ENCODE results near the gene CLASRP.
A peak's percentile ranks its signal among the peaks of the same experiment; 100 is the strongest.

Gene CLASRP

DNA sequence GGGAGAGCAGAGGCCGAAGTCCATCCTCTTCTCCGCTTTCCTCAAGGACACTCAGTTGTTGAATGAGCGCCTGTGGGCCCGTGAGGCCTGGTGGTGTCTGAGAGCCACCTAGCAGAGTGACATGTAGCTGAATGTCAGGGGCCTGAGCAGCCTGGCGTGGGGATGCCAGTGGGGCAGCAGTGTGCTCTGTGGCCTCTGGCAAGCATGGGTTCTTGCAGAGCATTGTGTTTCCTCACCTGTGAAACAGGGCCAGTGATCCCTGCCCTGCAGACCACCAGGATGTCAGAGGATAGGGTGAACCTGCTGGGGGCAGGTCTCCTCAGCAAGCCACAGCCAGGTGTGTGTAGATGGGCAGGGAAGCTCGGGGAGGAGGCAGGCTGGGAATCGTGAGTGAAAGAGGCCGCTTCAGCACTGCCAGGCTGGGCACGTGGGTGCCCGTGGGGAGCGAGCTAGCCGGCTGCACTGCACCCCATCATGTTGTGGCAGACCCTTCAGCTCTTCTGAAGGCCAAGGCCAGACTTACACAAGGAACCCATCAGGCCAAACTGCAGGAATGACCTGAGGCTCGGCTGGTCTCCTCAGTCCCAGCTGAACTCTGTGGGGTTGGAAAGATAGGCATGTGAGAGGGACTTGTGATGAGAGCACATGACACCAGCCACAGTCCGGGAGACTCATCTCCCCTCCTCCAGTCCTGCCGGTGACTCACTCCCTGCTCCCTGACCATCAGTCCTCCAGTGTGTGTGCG lies 59.1 kb downstream of the CLASRP start:
- Histone ChIP-seq H2AFZ (ENCODE audit: low read length, unreplicated experiment) (no peak overlapping the region), H3K36me3 (ENCODE audit: insufficient read depth, low read length) (no peaks in the 10 kb centered on the region), H3K27me3 (ENCODE audit: insufficient read depth, low read length) (no peaks in the 10 kb centered on the region), H3K27ac (ENCODE audit: low read depth, low read length) (peak overlapping the region; percentile 72), H3K79me2 (ENCODE audit: control insufficient read depth, insufficient read depth, low read length, unreplicated experiment) (peaks cover 92% of the 10 kb centered on the region), H3K4me3 (ENCODE audit: low read depth, low read length) (no peak overlapping the region), H3K4me1 (ENCODE audit: control insufficient read depth, insufficient read depth, low read length, unreplicated experiment) (peaks cover 27% of the 10 kb centered on the region)

DNA sequence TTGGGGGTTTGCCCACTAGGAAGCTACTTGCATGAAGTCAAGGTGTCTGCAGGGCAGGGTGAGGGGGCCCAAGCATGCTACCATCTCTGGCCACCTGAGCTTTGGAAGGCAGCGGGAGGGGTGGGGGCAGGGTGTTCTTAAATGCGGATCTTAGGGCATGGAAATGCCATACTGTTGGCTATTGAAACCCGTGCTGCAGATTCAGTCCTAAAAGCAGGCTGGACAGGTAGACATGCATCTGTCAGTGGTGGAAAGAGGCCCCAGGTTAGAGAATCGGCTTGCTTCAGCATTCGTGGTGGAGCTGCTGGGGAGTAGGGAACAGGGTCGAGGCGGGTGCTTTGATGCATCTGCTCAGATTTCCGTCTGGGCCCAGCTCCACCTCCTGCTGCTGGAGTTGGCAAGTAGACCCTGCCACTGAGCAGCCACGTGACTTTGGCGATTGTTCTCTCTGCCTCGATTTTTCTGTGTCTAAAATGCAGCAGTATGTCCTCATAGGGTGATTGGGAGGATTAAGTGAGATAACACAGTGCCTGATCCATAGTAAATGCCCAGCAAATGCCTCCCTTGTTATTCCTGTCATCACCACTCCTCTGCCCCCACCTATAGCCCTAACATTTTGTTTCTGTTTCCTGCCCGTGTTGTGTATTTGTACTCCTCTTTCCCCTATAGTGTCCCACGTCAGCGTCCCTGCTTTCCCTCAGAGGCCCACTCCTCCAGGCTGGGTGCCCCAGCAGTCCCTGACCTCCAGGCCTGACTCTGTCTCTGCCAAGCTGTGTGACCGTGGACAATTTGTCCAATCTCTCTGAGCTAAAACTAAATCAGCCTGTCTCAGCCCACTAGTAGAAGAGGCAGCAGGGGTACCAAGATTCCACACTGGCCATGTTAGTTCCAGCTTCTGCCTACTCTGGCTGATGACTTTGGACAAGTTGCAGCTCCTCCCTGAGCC lies 59.9 kb downstream of the CLASRP start:
- Histone ChIP-seq H3K27me3 (ENCODE audit: insufficient read depth, low read length) (no peaks in the 10 kb centered on the region), H3K79me2 (ENCODE audit: control insufficient read depth, insufficient read depth, low read length, unreplicated experiment) (peaks cover 88% of the 10 kb centered on the region), H2AFZ (ENCODE audit: low read length, unreplicated experiment) (no peak overlapping the region), H3K27ac (ENCODE audit: low read depth, low read length) (no peak overlapping the region), H3K36me3 (ENCODE audit: insufficient read depth, low read length) (no peaks in the 10 kb centered on the region), H3K4me1 (ENCODE audit: control insufficient read depth, insufficient read depth, low read length, unreplicated experiment) (peaks cover 27% of the 10 kb centered on the region), H3K4me3 (ENCODE audit: low read depth, low read length) (peak overlapping the region; percentile 58)

GRCh38 chr19:45099467-45100191 lies 60.8 kb downstream of the CLASRP start:
- Histone ChIP-seq H3K4me3 (ENCODE audit: low read depth, low read length) (no peak overlapping the region), H3K79me2 (ENCODE audit: control insufficient read depth, insufficient read depth, low read length, unreplicated experiment) (peaks cover 80% of the 10 kb centered on the region), H3K27me3 (ENCODE audit: insufficient read depth, low read length) (no peaks in the 10 kb centered on the region), H2AFZ (ENCODE audit: low read length, unreplicated experiment) (no peak overlapping the region), H3K36me3 (ENCODE audit: insufficient read depth, low read length) (no peaks in the 10 kb centered on the region), H3K4me1 (ENCODE audit: control insufficient read depth, insufficient read depth, low read length, unreplicated experiment) (peaks cover 27% of the 10 kb centered on the region), H3K27ac (ENCODE audit: low read depth, low read length) (no peak overlapping the region)

GRCh38 chr19:45100201-45100600 lies 61.4 kb downstream of the CLASRP start:
- no peak overlapping the region for H3K4me3 ChIP-seq (ENCODE audit: low read depth, low read length)
- H3K27me3 ChIP-seq (ENCODE audit: insufficient read depth, low read length), result no peaks in the 10 kb centered on the region
- no peak overlapping the region for H3K27ac ChIP-seq (ENCODE audit: low read depth, low read length)
- no peak overlapping the region for H2AFZ ChIP-seq (ENCODE audit: low read length, unreplicated experiment)
- H3K4me1 ChIP-seq (ENCODE audit: control insufficient read depth, insufficient read depth, low read length, unreplicated experiment), result peaks cover 24% of the 10 kb centered on the region
- no peaks in the 10 kb centered on the region for H3K36me3 ChIP-seq (ENCODE audit: insufficient read depth, low read length)
- peaks cover 74% of the 10 kb centered on the region for H3K79me2 ChIP-seq (ENCODE audit: control insufficient read depth, insufficient read depth, low read length, unreplicated experiment)

- H3K4me1 ChIP-seq (ENCODE audit: control insufficient read depth, insufficient read depth, low read length, unreplicated experiment), result peaks cover 22% of the 10 kb centered on the region
- H3K36me3 ChIP-seq (ENCODE audit: insufficient read depth, low read length), result no peaks in the 10 kb centered on the region
- no peak overlapping the region for H3K4me3 ChIP-seq (ENCODE audit: low read depth, low read length)
- peaks cover 69% of the 10 kb centered on the region for H3K79me2 ChIP-seq (ENCODE audit: control insufficient read depth, insufficient read depth, low read length, unreplicated experiment)
- H3K27me3 ChIP-seq (ENCODE audit: insufficient read depth, low read length), result no peaks in the 10 kb centered on the region
- H3K27ac ChIP-seq (ENCODE audit: low read depth, low read length), result no peak overlapping the region
- H2AFZ ChIP-seq (ENCODE audit: low read length, unreplicated experiment), result no peak overlapping the region
Observed at GRCh38 chr19:45100846-45101252, 62.0 kb downstream of the CLASRP start.

GRCh38 chr19:45101806-45102205 lies 63.0 kb downstream of the CLASRP start:
- H3K36me3 ChIP-seq (ENCODE audit: insufficient read depth, low read length), result no peaks in the 10 kb centered on the region
- peaks cover 20% of the 10 kb centered on the region for H3K4me1 ChIP-seq (ENCODE audit: control insufficient read depth, insufficient read depth, low read length, unreplicated experiment)
- H3K79me2 ChIP-seq (ENCODE audit: control insufficient read depth, insufficient read depth, low read length, unreplicated experiment), result peaks cover 59% of the 10 kb centered on the region
- no peaks in the 10 kb centered on the region for H3K27me3 ChIP-seq (ENCODE audit: insufficient read depth, low read length)
- no peak overlapping the region for H2AFZ ChIP-seq (ENCODE audit: low read length, unreplicated experiment)
- H3K27ac ChIP-seq (ENCODE audit: low read depth, low read length), result no peak overlapping the region
- no peak overlapping the region for H3K4me3 ChIP-seq (ENCODE audit: low read depth, low read length)

DNA sequence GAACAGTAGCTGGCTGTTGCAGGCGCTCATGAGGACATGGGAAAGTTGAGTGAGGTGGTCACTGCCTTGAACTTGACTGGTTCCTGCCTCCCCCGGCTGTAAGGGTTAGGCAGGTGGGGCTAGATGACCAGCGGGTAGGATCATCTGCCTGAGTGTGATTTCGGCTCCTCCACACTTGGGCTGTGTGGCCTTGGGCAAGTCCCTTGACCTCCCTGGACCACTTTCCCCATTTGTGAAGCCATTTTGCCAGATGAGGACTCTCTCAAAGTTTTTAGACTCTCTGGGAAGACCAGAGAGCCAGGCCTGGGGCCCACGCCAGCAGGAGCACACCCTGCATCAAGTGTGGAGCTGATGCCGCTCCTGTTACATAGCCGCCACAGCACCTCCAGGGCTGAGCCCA lies 63.6 kb downstream of the CLASRP start:
- Histone ChIP-seq H3K27ac (ENCODE audit: low read depth, low read length) (no peak overlapping the region), H3K36me3 (ENCODE audit: insufficient read depth, low read length) (no peaks in the 10 kb centered on the region), H3K4me1 (ENCODE audit: control insufficient read depth, insufficient read depth, low read length, unreplicated experiment) (peaks cover 19% of the 10 kb centered on the region), H3K27me3 (ENCODE audit: insufficient read depth, low read length) (no peaks in the 10 kb centered on the region), H3K79me2 (ENCODE audit: control insufficient read depth, insufficient read depth, low read length, unreplicated experiment) (peaks cover 52% of the 10 kb centered on the region), H3K4me3 (ENCODE audit: low read depth, low read length) (no peak overlapping the region), H2AFZ (ENCODE audit: low read length, unreplicated experiment) (no peak overlapping the region)

DNA sequence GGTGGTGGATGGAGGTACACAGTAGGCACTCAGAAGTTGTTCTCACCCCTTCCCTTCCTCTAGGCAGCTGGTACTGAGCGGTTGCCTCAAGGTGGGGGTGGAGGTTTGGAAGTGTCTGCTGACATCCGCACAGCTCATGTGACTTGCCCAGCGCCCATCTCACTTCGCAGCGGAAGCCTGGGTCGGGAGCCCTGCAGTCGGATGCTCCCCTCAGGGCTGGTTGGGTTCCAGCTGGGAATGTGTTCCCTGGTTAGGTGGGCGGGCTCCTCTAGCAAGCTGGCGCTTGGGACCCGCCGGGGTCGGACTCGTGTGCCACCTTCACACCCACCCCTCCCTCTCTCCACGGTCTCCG lies 64.3 kb downstream of the CLASRP start:
- no peak overlapping the region for H2AFZ ChIP-seq (ENCODE audit: low read length, unreplicated experiment)
- peaks cover 52% of the 10 kb centered on the region for H3K79me2 ChIP-seq (ENCODE audit: control insufficient read depth, insufficient read depth, low read length, unreplicated experiment)
- no peak overlapping the region for H3K27ac ChIP-seq (ENCODE audit: low read depth, low read length)
- peaks cover 12% of the 10 kb centered on the region for H3K4me1 ChIP-seq (ENCODE audit: control insufficient read depth, insufficient read depth, low read length, unreplicated experiment)
- no peaks in the 10 kb centered on the region for H3K27me3 ChIP-seq (ENCODE audit: insufficient read depth, low read length)
- H3K36me3 ChIP-seq (ENCODE audit: insufficient read depth, low read length), result no peaks in the 10 kb centered on the region
- H3K4me3 ChIP-seq (ENCODE audit: low read depth, low read length), result no peak overlapping the region

GRCh38 chr19:45103508-45104319 lies 64.9 kb downstream of the CLASRP start:
- Histone ChIP-seq H3K36me3 (ENCODE audit: insufficient read depth, low read length) (no peaks in the 10 kb centered on the region), H3K27me3 (ENCODE audit: insufficient read depth, low read length) (no peaks in the 10 kb centered on the region), H3K4me1 (ENCODE audit: control insufficient read depth, insufficient read depth, low read length, unreplicated experiment) (peaks cover 7% of the 10 kb centered on the region), H3K27ac (ENCODE audit: low read depth, low read length) (no peak overlapping the region), H3K4me3 (ENCODE audit: low read depth, low read length) (no peak overlapping the region), H3K79me2 (ENCODE audit: control insufficient read depth, insufficient read depth, low read length, unreplicated experiment) (peaks cover 48% of the 10 kb centered on the region), H2AFZ (ENCODE audit: low read length, unreplicated experiment) (no peak overlapping the region)

Measured in ACC112 (cell line).